HG03066 (cell line): Measurements from ENCODE around the gene GRWD1.

Experiments used
- ATAC-seq: cut with Tn5 transposase; IDR thresholded peaks from one replicate; pipeline ENCODE4 v1.9.1; 2021; ENCODE audit warnings: low read depth; ENCODE audit not compliant: unreplicated experiment

The GRWD1 gene

GRCh38 chr19:48492925-48493717, 47.3 kb downstream of the GRWD1 start:
- ATAC-seq, result peak; percentile 67

GRCh38 chr19:48493718-48494401, 48.1 kb downstream of the GRWD1 start:
- ATAC-seq, result no peak

GRCh38 chr19:48495396-48495795, 49.6 kb downstream of the GRWD1 start:
- no peak for ATAC-seq

- ATAC-seq, result no peak
Measured at GRCh38 chr19:48496959-48497727, 51.4 kb downstream of the GRWD1 start.

- ATAC-seq, result no peak
Measured at GRCh38 chr19:48497728-48498594, 52.2 kb downstream of the GRWD1 start.

- ATAC-seq, result no peak
Measured at GRCh38 chr19:48498595-48499311, 53.0 kb downstream of the GRWD1 start.

- no peak for ATAC-seq
Measured at GRCh38 chr19:48499316-48500090, 53.7 kb downstream of the GRWD1 start.

GRCh38 chr19:48500830-48501493, 55.2 kb downstream of the GRWD1 start:
- ATAC-seq, result no peak

GRCh38 chr19:48501494-48502349, 55.9 kb downstream of the GRWD1 start:
- ATAC-seq, result no peak

GRCh38 chr19:48502350-48503018, 56.7 kb downstream of the GRWD1 start:
- no peak for ATAC-seq

- no peak for ATAC-seq
Measured at GRCh38 chr19:48506138-48506733, 60.5 kb downstream of the GRWD1 start.
